GM10266 (cell line): ENCODE measurements around the gene EPHA4.

Source experiments
- DNase-seq: peaks from one replicate; pipeline ENCODE4 v3.0.0; 2012; ENCODE audit errors: extremely low spot score
- TF ChIP-seq, protein P1 (sequence below): IDR thresholded peaks from 2 replicates; pipeline ENCODE4 v1.5.1; 2012; ENCODE audit warnings: mild to moderate bottlenecking, low read depth; ENCODE audit not compliant: control insufficient read depth, insufficient read depth; ENCODE audit errors: missing control alignments

Gene EPHA4

DNA sequence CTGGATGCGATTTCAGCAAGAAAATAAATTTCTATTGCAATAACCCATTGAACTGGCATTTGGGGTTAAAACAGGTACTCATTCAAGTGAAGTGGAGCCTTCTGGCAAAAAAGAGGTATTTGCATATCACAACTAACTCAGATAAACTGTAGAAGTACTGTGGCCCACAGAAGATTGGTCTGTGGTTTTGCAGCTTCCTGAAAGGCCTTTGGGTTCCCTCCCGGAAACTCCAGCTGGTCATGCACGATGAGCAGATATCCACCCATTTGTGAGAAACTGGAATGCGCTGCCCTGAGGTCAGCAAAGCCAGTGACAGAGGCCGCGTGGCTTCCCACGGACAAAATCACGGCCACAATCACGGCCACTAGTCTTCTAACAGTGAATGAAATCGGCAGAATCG lies 106.3 kb downstream of the EPHA4 start:
- TF ChIP-seq, protein P1, sequence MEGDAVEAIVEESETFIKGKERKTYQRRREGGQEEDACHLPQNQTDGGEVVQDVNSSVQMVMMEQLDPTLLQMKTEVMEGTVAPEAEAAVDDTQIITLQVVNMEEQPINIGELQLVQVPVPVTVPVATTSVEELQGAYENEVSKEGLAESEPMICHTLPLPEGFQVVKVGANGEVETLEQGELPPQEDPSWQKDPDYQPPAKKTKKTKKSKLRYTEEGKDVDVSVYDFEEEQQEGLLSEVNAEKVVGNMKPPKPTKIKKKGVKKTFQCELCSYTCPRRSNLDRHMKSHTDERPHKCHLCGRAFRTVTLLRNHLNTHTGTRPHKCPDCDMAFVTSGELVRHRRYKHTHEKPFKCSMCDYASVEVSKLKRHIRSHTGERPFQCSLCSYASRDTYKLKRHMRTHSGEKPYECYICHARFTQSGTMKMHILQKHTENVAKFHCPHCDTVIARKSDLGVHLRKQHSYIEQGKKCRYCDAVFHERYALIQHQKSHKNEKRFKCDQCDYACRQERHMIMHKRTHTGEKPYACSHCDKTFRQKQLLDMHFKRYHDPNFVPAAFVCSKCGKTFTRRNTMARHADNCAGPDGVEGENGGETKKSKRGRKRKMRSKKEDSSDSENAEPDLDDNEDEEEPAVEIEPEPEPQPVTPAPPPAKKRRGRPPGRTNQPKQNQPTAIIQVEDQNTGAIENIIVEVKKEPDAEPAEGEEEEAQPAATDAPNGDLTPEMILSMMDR, result no peak
- DNase-seq, result no peak

DNA sequence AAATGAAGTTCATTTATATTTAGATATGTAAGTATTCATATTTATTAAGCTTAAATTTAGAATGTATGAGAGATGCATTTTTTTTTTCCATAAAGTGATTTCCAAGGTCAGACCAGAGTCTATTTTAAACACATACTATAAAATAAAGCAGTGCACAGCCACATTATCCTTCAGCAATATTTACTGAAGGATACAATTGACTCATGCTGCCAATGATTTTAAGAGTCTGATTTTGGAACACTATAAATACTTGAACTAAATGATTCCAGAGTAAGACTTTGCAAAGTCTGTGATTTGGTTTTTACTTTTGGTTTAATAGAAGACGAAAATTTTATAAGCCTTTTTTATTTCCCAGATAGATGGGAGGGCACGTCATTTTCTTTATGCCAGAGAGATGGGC lies 107.1 kb downstream of the EPHA4 start:
- DNase-seq, result no peak
- TF ChIP-seq, protein P1, result no peak

DNA sequence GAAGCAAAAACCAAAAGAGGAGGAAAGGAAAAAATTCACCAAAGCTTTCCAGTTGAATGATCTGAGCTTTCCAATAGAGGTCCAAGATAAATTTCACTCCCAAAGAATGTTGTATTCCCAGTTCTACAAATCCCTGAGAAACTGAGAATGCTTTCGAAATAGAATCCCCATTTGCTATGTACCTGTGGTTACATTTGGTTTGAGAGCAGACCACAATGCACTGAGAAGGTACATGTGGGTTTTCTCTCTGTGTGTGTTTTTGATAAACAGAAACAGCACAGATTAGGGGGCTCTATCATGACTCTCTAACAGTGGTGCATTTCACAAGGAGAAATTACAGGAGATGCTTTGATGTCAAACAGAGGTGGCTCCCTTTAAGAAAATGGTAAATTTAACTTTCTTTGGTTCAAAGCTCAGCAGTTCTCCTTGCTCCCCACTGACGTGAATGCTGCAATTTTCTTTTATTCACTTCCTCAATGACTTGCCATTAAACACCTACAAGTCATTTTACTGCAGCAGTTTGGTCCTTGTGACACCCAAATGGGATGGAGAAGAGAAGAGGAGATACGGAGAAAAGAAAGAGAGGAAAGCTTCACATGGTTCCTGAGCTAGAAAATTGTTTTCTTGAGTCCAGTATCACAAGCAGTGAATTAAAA lies 108.7 kb downstream of the EPHA4 start:
- TF ChIP-seq, protein P1, result no peak
- no peak for DNase-seq

DNA sequence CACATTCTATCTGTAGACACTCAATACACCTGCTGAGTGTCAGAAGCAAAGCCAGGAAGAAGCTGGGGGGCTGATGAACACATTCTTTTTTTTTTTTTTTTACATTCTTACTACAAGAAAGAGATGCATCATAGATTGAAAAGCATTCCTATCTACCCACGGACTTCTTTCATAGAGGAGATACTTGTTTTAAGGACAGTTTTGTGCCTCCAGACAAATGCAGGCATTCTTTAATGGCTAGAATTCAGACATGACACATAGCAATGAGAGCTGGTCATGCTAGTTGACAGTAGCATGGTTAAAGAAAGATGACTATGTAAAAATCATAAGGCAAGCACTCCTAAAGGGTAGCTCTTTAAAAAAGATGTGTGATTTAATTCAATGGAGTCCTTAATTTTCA lies 110.2 kb downstream of the EPHA4 start:
- TF ChIP-seq, protein P1, result no peak
- DNase-seq, result no peak

DNA sequence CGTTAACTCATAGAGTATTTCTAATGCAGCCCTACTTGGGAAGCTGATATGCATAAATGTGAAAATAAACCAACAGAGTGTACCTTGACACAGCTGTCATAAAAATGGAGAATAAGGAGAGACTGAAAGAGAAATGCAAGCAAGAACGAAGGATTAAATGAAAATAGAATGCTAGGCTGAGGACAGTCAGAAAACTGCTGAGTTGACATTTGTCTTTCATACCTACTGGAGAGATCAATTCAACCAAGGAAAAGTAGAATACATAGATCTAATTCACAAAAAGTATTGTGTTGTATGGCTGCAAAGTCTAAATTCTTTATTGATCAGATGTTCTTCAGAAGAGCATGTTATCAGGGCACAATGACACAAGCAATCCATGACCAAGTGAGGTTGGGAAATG lies 112.0 kb downstream of the EPHA4 start:
- TF ChIP-seq, protein P1, result no peak
- DNase-seq, result no peak

DNA sequence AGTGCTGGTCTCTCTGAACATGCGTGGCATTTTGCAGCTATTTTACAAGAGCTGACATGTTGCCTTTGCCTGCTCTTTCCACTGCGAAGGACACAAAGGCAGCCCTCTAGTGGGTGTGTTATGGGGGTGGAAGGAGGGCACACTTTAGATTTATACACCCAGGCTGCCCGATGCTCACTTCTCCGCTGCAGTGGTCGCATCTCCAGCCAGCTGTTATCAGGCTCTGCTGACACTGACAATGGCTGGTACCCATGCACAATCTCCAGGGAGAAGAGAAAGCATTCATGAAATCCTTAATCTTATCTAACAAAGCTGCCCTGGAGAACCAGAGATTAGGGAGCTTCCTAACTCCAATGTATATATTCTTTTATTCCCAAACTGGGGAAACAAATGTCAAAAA lies 113.5 kb downstream of the EPHA4 start:
- TF ChIP-seq, protein P1, result no peak
- no peak for DNase-seq

DNA sequence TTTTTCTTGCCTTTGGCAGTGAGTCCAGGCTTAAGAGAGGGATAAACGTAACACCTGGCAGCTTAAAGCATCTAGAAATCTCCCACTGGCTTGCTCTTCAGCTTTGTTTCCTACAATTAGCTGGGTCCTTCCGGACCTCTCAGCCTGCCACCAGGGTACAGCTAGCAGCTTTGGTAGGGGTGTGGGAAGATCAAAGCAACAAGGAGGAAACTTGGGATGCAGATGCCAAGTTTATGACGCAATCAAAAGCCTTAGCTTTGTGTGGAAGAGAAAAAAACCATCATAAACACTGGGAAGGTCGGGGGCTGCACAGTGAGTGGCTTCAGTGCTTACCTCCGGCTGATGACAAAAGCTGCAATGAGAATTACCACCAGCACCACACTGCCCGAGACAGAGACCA lies 116.9 kb downstream of the EPHA4 start:
- no peak for DNase-seq
- TF ChIP-seq, protein P1, result no peak
